Fibroblast of skin of right biceps (primary cell): ENCODE data around the gene CDKL2.
"Not testable (repeated sequence)": the region's sequence is repeated elsewhere in the genome, so short reads cannot be mapped to it uniquely, and the experiment has no call there.

ENCODE experiments used
- DNase-seq: peaks from one replicate; pipeline ENCODE4 v3.0.0-alpha.2; 2013

CDKL2 gene

GRCh38 chr4:75549019-75549418 is 81.3 kb downstream of the CDKL2 start:
- DNase-seq: no peak

- peak; percentile 47 for DNase-seq
These were observed 82.5 kb downstream of the CDKL2 start for GRCh38 chr4:75547647-75548387.

DNA sequence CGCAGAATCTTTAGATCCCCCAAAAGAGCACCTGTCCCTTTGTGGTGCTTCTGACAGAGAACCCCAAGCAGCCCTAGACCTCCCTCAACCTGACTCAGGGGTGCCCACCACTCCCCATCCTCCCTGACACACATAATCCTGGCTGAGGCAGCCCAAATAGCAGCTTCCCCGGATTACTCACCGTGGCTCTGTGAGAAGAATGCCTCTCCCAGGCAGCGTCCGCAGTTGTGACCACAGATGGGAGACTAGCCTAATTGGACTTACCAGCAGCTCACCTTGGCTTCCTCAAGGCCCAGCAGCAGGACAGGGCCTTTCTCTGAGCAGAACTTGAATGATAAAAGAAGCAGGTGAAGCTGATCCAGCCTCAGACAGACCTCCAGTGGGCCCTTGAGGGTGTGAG is 84.8 kb downstream of the CDKL2 start:
- DNase-seq: peak; percentile 78

DNA sequence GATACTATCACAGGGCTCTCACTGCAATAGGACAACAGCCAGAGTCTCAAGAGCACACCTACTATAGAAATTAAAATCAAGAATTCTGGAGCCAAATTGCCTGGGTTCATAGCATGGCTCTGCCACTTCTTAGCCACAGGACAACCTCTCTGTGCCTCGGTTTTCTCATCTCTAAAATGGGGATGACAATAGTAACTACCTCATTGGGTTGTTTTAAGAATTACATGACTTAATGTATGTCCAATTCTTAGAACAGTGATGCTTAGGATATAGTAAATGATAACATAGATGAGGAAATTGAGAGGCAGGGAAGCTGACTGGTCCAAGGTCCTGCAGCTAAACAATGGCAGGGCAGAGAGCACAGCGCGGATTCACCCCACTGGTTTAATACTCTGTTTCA is 85.5 kb downstream of the CDKL2 start:
- no peak for DNase-seq

GRCh38 chr4:75544220-75544619 is 86.1 kb downstream of the CDKL2 start:
- DNase-seq: not testable (repeated sequence)

GRCh38 chr4:75542824-75543223 is 87.5 kb downstream of the CDKL2 start:
- DNase-seq: peak; percentile 89

DNA sequence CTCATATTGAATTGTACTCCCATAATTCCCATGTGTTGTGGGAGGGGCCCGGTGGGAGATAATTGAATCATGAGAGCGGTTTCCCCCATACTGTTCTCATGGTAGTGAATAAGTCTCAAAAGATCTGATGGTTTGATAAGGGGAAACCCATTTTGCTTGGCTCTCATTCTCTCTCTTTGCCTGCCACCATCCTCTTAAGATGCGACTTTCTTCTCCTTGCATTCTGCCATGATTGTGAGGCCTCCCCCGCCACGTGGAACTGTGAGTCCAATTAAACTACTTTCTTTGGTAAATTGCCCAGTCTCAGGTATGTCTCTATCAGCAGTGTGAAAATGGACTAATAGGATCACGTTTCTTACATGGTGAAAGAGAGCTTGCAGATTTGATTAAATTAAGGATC is 93.0 kb downstream of the CDKL2 start:
- not testable (repeated sequence) for DNase-seq

GRCh38 chr4:75533926-75534325 is 96.4 kb downstream of the CDKL2 start:
- not testable (repeated sequence) for DNase-seq

GRCh38 chr4:75533339-75533887 is 96.9 kb downstream of the CDKL2 start:
- DNase-seq: not testable (repeated sequence)

DNA sequence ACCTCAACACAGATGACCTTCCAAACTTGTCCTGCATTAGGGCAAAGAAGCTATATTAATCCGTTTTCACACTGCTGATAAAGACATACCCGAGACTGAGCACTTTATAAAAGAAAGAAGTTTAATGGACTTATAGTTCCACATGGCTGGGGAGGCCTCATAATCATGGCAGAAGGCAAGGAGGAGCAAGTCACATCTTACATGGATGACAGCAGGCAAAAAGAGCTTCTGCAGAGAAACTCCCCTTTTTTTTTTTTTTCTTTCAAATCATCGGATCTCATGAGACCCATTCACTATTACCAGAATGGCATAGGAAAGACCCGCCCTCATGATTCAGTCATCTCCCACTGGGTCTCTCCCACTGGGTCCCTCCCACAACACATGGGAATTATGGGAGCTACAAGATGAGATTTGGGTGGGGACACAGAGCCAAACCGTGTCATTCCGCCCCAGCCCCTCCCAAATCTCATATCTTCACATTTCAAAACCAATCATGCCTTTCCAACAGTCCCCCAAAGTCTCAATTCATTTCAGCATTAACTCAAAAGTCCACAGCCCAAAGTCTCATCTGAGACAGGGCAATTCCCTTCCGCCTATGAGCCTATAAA is 98.7 kb downstream of the CDKL2 start:
- not testable (repeated sequence) for DNase-seq

DNA sequence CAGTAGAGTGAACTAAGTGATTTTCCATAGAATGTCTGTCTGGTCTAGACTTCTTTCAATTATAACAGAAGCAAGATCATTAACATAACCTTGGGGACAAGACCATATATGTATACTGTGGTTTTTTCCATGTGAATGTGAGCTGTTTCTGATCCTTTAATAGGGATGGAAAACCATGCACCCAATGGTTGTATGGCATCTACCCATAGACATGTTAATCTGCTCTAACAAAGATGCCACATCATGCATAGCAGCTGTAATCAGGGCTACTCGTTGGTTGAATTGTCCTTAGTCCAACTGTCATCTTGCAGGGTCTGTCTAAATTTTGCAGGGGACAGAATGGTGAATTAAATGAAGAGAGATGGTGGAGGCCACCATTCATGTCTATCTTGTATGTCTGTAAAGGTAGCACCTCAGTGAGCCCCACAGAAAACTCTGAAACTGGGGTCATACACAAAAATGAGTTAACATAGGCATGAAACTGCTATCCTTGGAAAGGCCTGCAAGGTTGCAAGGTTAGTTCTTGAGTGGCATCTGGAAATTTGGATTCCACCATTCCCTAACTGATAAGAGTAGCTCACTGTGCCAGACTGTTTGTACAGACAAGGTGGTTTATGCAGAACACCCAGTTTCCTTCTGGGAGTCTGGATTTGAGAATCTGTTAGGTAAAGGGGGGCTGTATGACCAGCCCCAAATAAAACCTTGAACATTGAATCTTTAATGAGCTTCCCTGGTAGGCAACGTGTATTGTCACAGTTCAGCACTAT is 99.6 kb downstream of the CDKL2 start:
- DNase-seq: no peak
